GM21737 (cell line): ENCODE measurements around the gene IDE.
"Not testable (repeated sequence)": the region's sequence is repeated elsewhere in the genome, so short reads cannot be mapped to it uniquely, and the experiment has no call there.

Experiments used
- ATAC-seq: cut with Tn5 transposase; IDR thresholded peaks from one replicate; pipeline ENCODE4 v1.9.1; 2021; ENCODE audit warnings: mild to moderate bottlenecking, moderate library complexity; ENCODE audit not compliant: unreplicated experiment

The IDE gene

DNA sequence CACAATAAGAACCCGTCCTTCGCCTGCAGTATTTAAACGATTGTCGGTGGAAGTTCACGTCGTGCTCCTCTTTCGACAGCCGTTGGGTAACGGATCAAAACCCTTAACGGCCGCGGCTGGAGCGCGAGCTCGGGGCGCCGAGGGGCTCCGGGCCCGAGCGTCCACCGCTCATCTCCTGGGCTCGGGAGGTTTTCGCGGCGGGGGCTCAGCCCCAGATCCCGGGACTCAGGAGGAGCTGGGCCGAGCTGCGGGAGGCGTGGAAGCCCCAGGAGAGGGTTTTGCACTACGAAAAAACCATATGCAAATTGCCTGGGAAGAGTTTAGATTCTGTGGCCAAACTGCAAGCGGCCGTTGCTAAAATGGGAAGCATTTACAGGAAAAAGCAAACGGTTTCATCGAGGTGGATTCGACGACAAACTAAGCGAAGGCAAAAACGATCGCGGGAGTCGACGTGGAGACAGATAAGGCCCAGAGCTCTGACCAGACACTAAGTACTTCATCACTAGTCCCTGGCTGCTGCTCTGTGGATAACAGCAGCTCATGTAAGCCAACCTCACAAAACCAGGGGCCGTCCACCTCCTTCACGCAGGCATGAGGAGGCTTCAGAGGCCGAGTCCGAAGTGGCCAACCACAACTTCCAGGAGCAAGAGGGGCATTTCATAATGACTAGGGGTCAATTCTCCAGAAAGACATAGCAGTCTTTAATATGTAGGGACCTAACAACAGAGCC is 153.2 kb downstream of the IDE start:
- ATAC-seq = no peak

DNA sequence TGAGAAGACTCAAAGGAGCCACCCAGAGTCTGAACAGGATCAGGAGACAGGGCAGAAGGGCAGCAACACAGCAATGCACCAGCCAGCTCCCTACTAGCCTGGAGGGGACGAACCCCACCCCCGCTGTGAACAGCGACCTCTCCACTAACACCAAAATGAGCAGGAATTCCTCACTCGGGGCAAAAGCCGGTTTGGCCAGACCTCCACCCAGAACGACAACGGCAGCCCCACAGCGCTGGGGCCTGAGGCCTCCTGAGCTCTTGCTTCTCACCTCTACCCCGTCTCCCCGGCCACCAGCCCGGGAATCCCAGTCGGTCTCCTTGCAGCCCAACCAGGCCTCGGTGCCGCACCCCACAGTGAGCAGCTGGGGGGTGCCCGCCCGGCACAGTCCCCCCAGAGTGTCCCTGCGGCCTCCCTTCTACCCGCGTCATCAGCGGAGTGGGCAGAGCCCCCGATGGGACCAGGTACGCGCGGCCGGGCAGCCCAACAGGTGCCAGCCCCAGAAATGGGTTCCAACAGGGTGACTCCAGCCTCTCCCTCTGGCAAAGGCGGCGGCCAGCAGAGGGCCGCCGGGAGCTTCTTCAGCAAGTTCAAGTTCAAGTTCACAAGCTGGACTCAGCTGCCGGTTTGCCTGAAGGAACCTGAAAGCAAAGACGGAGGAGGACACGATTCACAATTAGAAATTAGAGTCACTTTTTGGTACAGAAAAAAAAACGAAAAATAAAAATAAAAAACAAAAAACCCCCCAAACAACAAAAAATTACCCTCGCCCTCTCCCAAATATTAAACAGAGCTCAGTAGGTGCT is 153.9 kb downstream of the IDE start:
- no peak for ATAC-seq

DNA sequence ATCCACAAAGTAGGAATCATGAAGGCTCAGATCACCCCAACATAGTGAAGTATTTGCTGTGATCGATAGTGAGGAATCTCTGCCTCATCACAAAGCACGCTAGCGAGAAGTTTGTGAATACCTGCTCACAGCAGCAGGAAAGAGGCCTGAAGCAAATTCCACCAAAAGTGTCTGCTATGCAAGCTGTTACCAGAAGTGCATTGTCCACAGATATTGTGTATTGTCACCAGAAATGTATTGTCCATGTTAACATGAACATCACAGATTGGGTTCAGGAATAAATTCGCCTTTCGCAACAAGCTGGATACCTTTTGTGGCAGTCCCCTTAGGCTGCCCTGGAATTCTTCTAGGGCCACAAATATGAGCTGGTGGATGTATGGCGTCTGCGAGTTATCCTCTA is 155.0 kb downstream of the IDE start:
- no peak for ATAC-seq

GRCh38 chr10:92418221-92418620 is 155.7 kb downstream of the IDE start:
- no peak for ATAC-seq

- ATAC-seq = no peak
Observed at GRCh38 chr10:92413519-92413918, 160.4 kb downstream of the IDE start.

- no peak for ATAC-seq
Observed at GRCh38 chr10:92413011-92413410, 160.9 kb downstream of the IDE start.

DNA sequence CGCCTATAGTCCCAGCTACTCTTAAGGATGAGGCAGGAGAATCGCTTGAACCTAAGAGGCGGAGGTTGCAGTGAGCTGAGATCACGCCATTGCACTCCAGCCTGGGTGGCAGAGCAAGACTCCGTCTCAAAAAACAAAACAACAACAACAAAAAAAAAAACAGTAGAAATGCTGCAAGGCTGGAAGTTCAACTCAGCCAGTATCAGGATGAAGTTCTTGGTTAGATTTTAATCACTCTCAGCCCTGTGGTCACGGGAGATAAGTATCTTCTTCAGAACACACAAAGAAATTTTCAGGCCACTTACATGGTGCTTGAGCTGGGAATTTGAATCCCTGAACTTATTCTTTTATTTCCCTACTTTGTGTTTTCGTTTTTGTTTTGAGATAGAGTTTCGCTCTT is 162.5 kb downstream of the IDE start:
- ATAC-seq = no peak

- ATAC-seq = no peak
Observed at GRCh38 chr10:92410501-92410900, 163.4 kb downstream of the IDE start.

- ATAC-seq = no peak
Observed at GRCh38 chr10:92408017-92408361, 165.9 kb downstream of the IDE start.

- ATAC-seq = no peak
Observed at GRCh38 chr10:92407305-92408016, 166.4 kb downstream of the IDE start.

GRCh38 chr10:92405419-92405924 is 168.4 kb downstream of the IDE start:
- no peak for ATAC-seq

DNA sequence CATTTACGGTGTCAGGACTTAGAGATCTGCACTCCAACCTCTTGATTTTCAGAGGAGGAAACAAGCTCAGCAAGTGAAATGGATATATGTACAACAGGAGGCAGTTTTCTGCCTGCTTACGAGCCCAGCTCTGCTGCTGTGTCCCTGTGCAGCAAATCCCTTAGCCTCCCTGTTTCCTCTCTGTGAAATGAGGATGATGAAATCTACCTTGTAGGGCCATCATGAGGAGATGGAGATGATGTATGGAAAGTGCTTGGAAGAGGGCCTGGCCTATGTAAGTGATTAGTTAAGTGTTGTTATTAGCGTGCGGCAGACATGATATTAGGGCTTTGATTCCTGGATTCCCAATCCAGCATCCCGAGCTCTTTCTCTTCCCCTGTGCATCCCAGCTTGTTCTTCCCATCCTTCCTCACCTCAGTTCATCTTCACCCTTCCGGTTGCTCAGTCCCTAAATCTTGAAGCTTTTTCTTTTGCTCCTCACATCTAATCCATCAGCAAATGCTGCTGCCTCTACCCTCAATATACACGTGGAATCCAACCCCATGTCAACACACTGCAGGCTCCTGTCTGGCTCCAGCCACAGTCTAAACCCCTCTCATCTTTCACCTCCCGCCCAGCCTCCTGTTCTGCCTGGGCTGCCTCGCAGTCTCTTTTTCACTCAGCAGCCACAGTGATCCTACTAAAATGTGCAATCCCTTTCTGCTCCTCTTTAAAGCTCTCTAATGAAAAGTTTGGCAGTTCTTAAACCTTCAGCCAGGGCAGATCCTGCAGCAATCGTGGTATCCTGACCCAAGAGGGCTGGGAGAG is 169.1 kb downstream of the IDE start:
- no peak for ATAC-seq

DNA sequence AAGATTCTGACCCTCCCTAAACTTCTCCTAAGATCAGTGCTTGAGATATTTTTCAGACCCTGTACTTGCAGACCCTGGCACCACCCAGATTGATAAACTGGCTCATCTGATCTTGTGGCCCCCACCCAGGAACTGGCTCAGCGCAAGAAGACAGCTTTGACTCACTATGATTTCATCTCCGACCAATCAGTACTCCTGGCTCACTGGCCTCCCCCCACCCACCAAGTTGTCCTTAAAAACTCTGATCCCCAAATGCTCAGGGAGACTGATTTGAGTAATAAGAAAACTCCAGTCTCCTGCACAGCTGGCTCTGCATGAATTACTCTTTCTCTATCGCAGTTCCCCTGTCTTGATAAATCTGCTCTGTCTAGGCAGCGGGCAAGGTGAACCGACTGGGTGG is 171.7 kb downstream of the IDE start:
- not testable (repeated sequence) for ATAC-seq
